GM12865 (cell line): ENCODE results near the gene ATG4C.

Experiments used
- DNase-seq: peaks from one replicate; pipeline ENCODE4 v3.0.0; 2010; ENCODE audit warnings: low read depth
- H3K4me3 ChIP-seq: 2 replicates; pipeline ENCODE4 v1.5.1; 2011; ENCODE audit warnings: mild to moderate bottlenecking, low read depth, low read length, control low read depth
- CTCF ChIP-seq: IDR thresholded peaks from 2 replicates; pipeline ENCODE4 v1.5.1; 2011; ENCODE audit warnings: low read length, control low read depth, low read depth, inconsistent platforms; ENCODE audit not compliant: insufficient read depth; ENCODE audit errors: missing control alignments

Gene ATG4C

GRCh38 chr1:62901650-62902049, 117.7 kb downstream of the ATG4C start:
- TF ChIP-seq CTCF, result no peak
- DNase-seq, result no peak
- H3K4me3 ChIP-seq, result no peak overlapping the region

- TF ChIP-seq CTCF, result no peak
- no peak overlapping the region for H3K4me3 ChIP-seq
- no peak for DNase-seq
Observed at GRCh38 chr1:62903522-62903921, 119.6 kb downstream of the ATG4C start.

- TF ChIP-seq CTCF, result no peak
- DNase-seq, result no peak
- no peak overlapping the region for H3K4me3 ChIP-seq
Observed at GRCh38 chr1:62903982-62904855, 120.3 kb downstream of the ATG4C start.

- no peak for DNase-seq
- no peak overlapping the region for H3K4me3 ChIP-seq
- TF ChIP-seq CTCF, result no peak
Observed at GRCh38 chr1:62904856-62905225, 120.9 kb downstream of the ATG4C start.

- TF ChIP-seq CTCF, result no peak
- H3K4me3 ChIP-seq, result no peak overlapping the region
- no peak for DNase-seq
Observed at GRCh38 chr1:62905309-62905708, 121.4 kb downstream of the ATG4C start.

GRCh38 chr1:62905872-62906271, 121.9 kb downstream of the ATG4C start:
- no peak for DNase-seq
- H3K4me3 ChIP-seq, result no peak overlapping the region
- TF ChIP-seq CTCF, result no peak

- peak; percentile 32 for TF ChIP-seq CTCF
- DNase-seq, result peak; percentile 17
- no peak overlapping the region for H3K4me3 ChIP-seq
Observed at GRCh38 chr1:62906428-62906886, 122.5 kb downstream of the ATG4C start.
